HepG2 (cell line): Measurements from ENCODE around the gene AAMP. TPM values are rescaled to one million over a fixed set of nuclear protein-coding genes. Genes with fewer than 3 reads are reported as not detected.

ENCODE experiments used
- ASH2L ChIP-seq: fragments of 300-600, 200-600 bp; sonication (generic); IDR thresholded peaks from 2 replicates; pipeline ENCODE4 v1.7.0; 2017; ENCODE audit warnings: low read depth, mild to moderate bottlenecking, moderate library complexity, mixed read lengths, low read length; ENCODE audit not compliant: insufficient read length
- ATF3 ChIP-seq: sonication (generic); formaldehyde crosslinking; IDR thresholded peaks from 2 replicates; pipeline ENCODE4 v1.4.0; 2020; ENCODE audit warnings: missing genetic modification reagents
- CENPBD1 ChIP-seq: sonication (generic); formaldehyde crosslinking; IDR thresholded peaks from 2 replicates; pipeline ENCODE4 v1.8.0; 2022; ENCODE audit warnings: missing genetic modification reagents, low read depth, mild to moderate bottlenecking, borderline replicate concordance
- ERF ChIP-seq: IDR thresholded peaks from 2 replicates; pipeline ENCODE4 v1.6.1; 2018; ENCODE audit warnings: missing biosample characterization, missing genetic modification reagents
- FOXA3 ChIP-seq: IDR thresholded peaks from 2 replicates; pipeline ENCODE4 v1.6.1; 2016; ENCODE audit warnings: missing genetic modification reagents, missing compliant biosample characterization
- MED8 ChIP-seq: sonication (generic); formaldehyde crosslinking; IDR thresholded peaks from 2 replicates; pipeline ENCODE4 v1.8.1; 2023; ENCODE audit warnings: mild to moderate bottlenecking, missing genetic modification reagents; ENCODE audit not compliant: insufficient replicate concordance
- NCOA5 ChIP-seq: sonication (generic); formaldehyde crosslinking; IDR thresholded peaks from 2 replicates; pipeline ENCODE4 v1.4.0; 2020; ENCODE audit warnings: missing genetic modification reagents
- PAWR ChIP-seq: sonication (generic); formaldehyde crosslinking; IDR thresholded peaks from 2 replicates; pipeline ENCODE4 v1.4.0; 2020; ENCODE audit warnings: missing genetic modification reagents, mild to moderate bottlenecking, borderline replicate concordance
- PCBP1 ChIP-seq: fragments of 200-400 bp; formaldehyde crosslinking; IDR thresholded peaks from 2 replicates; pipeline ENCODE4 v1.6.1; 2017; ENCODE audit warnings: mild to moderate bottlenecking, low read depth, low read length, borderline replicate concordance
- RFX1 ChIP-seq: fragments of 450-650 bp; IDR thresholded peaks from 2 replicates; pipeline ENCODE4 v1.6.1; 2017
- SPEN ChIP-seq: sonication (generic); formaldehyde crosslinking; IDR thresholded peaks from 2 replicates; pipeline ENCODE4 v1.5.1; 2020; ENCODE audit warnings: low read depth, mild to moderate bottlenecking, missing genetic modification reagents
- TCF7 ChIP-seq: sonication (generic); IDR thresholded peaks from 2 replicates; pipeline ENCODE4 v1.6.1; 2016; ENCODE audit warnings: antibody characterized with exemption, low read depth
- YEATS2 ChIP-seq: sonication (generic); formaldehyde crosslinking; IDR thresholded peaks from 2 replicates; pipeline ENCODE4 v1.4.0; 2020; ENCODE audit warnings: missing genetic modification reagents, borderline replicate concordance
- ZBTB40 ChIP-seq, 2 experiments: fragments of 450-650 bp in 1 of 2; sonication (generic) in 1 of 2; formaldehyde crosslinking in 1 of 2; IDR thresholded peaks; 2 replicates each; pipeline versions ENCODE4 v1.6.1 to v1.8.0; 2016 to 2022; ENCODE audit warnings: antibody characterized with exemption in 1 of 2, mild to moderate bottlenecking in 1 of 2, missing genetic modification reagents in 1 of 2
- ZGPAT ChIP-seq: IDR thresholded peaks from 2 replicates; pipeline ENCODE4 v1.6.1; 2016; ENCODE audit warnings: mild to moderate bottlenecking
- ZNF12 ChIP-seq: sonication (generic); formaldehyde crosslinking; IDR thresholded peaks from 2 replicates; pipeline ENCODE4 v1.5.0; 2020; ENCODE audit warnings: missing genetic modification reagents
- ZNF230 ChIP-seq: sonication (generic); formaldehyde crosslinking; IDR thresholded peaks from 2 replicates; pipeline ENCODE4 v1.4.0; 2020; ENCODE audit warnings: mild to moderate bottlenecking, missing genetic modification reagents
- ZNF530 ChIP-seq: sonication (generic); formaldehyde crosslinking; IDR thresholded peaks from 2 replicates; pipeline ENCODE4 v1.5.0; 2020; ENCODE audit warnings: low read depth, mild to moderate bottlenecking, missing genetic modification reagents
- ZSCAN25 ChIP-seq: sonication (generic); formaldehyde crosslinking; IDR thresholded peaks from 2 replicates; pipeline ENCODE4 v1.8.0; 2022; ENCODE audit warnings: mild to moderate bottlenecking, missing genetic modification reagents
- polyA plus RNA-seq, 8 experiments: library from polyadenylated mRNA; depleted of rRNA in 3 of 8; stranded (reverse) in 7 of 8; unstranded in 1 of 8; fragments of >200 nt; fragmentation: Illumina TruSeq in 4 of 8; extraction: Trizol in 4 of 8; gene quantifications; 2 replicates each; pipeline versions ENCODE4 v1.2.1 to v1.2.3, GENCODE V29; 2011 to 2016; ENCODE audit warnings: low read depth in 4 of 8, missing spikeins in 1 of 8, mixed read lengths in 1 of 8; ENCODE audit not compliant: insufficient read depth in 1 of 8
- total RNA-seq, 5 experiments: library from RNA; depleted of rRNA; stranded (reverse); fragments of >200 nt; fragmentation: Illumina TruSeq; extraction: Trizol; gene quantifications; 2 replicates each; pipeline ENCODE4 v1.2.3, GENCODE V29; 2016; ENCODE audit warnings: low read depth in 1 of 5

AAMP gene
- total and polyA plus RNA-seq, 2 of the 13 experiments (the other 11 are each of a cell fraction or from before 2014, with no cell fraction given): 110 to 186 TPM

- TF ChIP-seq MED8 (CRISPR knock-in tag) (no peak), PAWR (CRISPR knock-in tag) (0 out of 2 replicates have a peak, but pooled peaks have one; percentile 40), ZNF230 (CRISPR knock-in tag) (peak; percentile 69; the same call in 1 of the 2 replicates), ZNF530 (CRISPR knock-in tag) (no peak), ATF3 (no peak), FOXA3 (CRISPR knock-in tag) (peak; percentile 45), SPEN (CRISPR knock-in tag) (peak; percentile 90), ZBTB40 (IDR thresholded peaks at IDR 0.05) (peak; percentile 65), ZBTB40 (CRISPR knock-in tag; IDR thresholded peaks at IDR 0.05) (peak; percentile 53), ERF (peak; percentile 95), TCF7 (no peak), NCOA5 (no peak), ASH2L (peak; percentile 79), PCBP1 (no peak; the same call in 1 of the 2 replicates), RFX1 (no peak), ZSCAN25 (CRISPR knock-in tag) (no peak; the same call in 1 of the 2 replicates), ZGPAT (peak; percentile 78), CENPBD1 (CRISPR knock-in tag) (peak; percentile 15; the same call in 1 of the 2 replicates), ZNF12 (CRISPR knock-in tag) (peak; percentile 50; the same call in 1 of the 2 replicates), YEATS2 (peak; percentile 82; the same call in 1 of the 2 replicates)
Observed at GRCh38 chr2:218216674-218217359, 53.1 kb downstream of the AAMP start, which contains the start of gene ARPC2 (continued).
